ENCODE measurements around the gene EVI5. TPM values are rescaled to one million over a fixed set of nuclear protein-coding genes. Genes with fewer than 3 reads are reported as not detected.

The EVI5 gene
- total RNA-seq, 4 donors from 2014 or later, result 24.9 to 47.8 (median 28.5) TPM

DNA sequence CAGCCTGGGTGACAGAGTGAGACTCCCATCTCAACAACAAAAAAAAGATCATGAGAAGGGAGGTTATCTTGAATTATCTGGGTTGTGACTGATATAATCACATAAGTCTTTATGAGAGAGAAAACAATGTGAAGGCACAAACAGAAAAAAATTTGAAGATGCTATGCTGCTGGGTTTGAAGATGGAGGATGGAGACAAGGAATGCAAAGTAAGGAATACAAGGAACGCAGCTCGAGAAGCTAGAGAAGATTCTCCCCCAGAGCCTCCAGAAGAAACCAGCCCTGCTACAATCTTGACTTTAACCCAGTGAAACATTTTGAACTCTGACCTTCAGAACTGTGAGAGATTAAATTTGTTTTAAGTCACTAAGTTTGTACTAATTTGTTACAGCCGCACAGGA lies 15.1 kb downstream of the EVI5 start:
- TF ChIP-seq, protein P1, sequence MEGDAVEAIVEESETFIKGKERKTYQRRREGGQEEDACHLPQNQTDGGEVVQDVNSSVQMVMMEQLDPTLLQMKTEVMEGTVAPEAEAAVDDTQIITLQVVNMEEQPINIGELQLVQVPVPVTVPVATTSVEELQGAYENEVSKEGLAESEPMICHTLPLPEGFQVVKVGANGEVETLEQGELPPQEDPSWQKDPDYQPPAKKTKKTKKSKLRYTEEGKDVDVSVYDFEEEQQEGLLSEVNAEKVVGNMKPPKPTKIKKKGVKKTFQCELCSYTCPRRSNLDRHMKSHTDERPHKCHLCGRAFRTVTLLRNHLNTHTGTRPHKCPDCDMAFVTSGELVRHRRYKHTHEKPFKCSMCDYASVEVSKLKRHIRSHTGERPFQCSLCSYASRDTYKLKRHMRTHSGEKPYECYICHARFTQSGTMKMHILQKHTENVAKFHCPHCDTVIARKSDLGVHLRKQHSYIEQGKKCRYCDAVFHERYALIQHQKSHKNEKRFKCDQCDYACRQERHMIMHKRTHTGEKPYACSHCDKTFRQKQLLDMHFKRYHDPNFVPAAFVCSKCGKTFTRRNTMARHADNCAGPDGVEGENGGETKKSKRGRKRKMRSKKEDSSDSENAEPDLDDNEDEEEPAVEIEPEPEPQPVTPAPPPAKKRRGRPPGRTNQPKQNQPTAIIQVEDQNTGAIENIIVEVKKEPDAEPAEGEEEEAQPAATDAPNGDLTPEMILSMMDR (IDR thresholded peaks at IDR 0.05; ENCODE audit: low read depth), result no peak

DNA sequence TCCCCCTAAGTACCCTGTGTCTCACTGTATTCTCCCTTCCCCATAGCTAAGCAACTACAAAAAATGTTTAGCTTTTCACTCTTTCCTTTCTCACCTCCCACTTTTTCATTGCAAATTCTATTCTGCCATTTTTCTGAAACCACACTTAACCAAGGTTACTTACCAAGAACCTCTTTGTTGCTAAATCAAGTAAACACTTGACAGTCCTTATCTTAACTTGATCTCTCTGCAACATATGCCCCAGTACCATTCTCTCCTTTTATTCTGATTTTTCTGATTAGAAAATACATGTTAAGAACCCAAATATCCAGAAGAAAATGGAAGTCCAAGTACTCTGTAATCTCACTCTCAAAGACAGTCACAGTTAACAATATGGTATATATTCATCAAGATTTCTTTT lies 16.0 kb downstream of the EVI5 start:
- TF ChIP-seq, protein P1 (IDR thresholded peaks at IDR 0.05; ENCODE audit: low read depth), result no peak

DNA sequence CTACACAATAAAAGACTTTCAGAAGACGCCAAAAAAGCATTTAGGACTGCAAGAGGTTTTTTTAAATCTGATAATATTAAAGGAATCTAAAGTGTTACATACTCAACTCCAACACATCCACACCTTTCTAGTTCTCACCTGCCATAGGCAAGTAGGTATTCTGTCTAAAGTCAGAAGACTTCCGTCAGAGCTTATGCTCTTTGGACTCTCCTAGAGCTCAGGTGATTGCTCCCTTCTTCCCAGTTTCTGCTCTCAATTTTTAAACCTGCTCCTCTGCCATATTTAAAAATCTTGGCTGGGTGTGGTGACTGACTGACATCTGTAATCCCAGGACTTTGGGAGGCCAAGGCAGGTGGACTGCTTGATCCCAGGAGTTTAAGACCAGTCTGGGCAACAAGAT lies 16.6 kb downstream of the EVI5 start:
- TF ChIP-seq, protein P1 (IDR thresholded peaks at IDR 0.05; ENCODE audit: low read depth), result no peak

DNA sequence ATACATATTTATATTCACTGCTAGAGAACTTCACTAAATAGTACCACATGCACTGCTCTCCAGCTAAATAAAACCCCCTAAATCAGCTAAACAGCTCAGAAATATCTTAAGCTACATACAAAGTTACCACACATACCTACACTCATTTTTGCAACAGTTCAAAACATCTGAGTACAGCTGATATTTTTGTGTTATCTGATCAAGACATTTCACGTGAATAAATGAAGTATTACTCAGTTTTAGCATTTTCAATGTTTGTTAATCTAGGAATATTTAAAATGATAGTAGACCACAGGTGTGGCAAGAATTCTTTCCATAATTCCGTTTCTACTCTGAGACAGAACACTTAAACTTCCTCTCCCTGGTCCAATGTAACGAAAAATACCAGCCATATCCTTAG lies 20.8 kb downstream of the EVI5 start:
- TF ChIP-seq, protein P1 (IDR thresholded peaks at IDR 0.05; ENCODE audit: low read depth), result no peak

DNA sequence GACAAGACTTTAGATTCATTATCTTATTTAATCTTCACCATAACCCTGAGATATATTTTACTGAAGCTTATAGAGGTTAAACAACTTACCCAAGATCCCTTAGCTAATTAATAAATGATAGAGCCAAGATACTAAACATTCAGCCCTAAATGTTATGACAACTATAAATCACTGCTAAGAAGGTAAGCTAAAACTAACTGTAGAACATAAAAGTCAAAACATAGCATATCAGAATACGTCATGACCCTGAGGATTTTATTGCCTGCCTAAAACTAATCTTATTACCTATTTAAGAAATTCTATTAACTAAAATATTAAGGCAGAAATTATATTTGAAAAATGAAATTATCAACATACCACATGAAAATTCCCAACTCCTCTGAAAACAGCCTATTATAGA lies 22.6 kb downstream of the EVI5 start:
- TF ChIP-seq, protein P1 (IDR thresholded peaks at IDR 0.05; ENCODE audit: low read depth), result no peak

DNA sequence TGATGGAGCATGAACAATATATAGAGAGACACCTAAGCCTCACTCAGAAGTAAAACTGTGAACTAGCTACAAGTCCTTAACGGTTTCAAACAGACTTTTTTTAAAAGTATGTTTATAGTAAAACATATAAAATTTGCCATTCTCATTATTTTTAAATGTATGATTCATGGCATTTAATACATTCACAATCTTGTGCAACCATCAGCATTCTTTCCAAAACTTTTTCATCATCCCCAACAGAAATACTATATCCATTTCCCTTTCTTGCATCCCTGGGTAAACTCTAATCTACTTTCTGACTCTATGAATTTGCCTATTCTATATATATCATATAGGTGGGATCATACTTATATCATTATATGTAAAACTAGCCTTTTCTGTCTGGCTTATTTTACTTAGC lies 25.5 kb downstream of the EVI5 start:
- TF ChIP-seq, protein P1 (IDR thresholded peaks at IDR 0.05; ENCODE audit: low read depth), result no peak

DNA sequence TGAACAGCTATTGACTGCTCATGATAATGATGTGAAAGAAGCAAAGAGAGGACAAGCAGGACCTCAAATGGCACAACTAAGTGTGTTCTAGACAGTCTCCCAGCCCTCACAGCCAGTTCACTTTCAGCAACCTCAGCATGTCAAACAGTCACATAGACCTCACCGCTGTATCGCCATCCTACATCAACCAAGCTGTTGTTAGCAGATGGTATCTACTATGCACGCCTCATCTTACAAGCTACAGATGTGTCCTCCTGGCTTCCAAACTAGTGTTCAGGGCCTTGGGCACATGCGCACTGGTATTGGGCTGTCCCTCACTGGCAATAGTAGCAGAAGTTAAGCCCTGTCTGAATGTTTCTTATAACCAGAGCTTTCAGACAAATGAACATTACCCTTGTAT lies 28.4 kb downstream of the EVI5 start:
- TF ChIP-seq, protein P1 (IDR thresholded peaks at IDR 0.05; ENCODE audit: low read depth), result no peak

All from subcutaneous adipose tissue (tissue), 4 donors.